K562 (cell line): ENCODE results near the gene MAN2B1. TPM values are rescaled to one million over a fixed set of nuclear protein-coding genes. Genes with fewer than 3 reads are reported as not detected.

Experiments used
- BDP1 ChIP-seq: IDR thresholded peaks from 3 replicates; pipeline ENCODE4 v1.6.1; 2011; ENCODE audit not compliant: insufficient read length, insufficient read depth
- CBFB ChIP-seq: sonication (generic); formaldehyde crosslinking; IDR thresholded peaks from 2 replicates; pipeline ENCODE4 v1.4.0; 2020; ENCODE audit warnings: mild to moderate bottlenecking, missing genetic modification reagents
- E2F8 ChIP-seq: fragments of 450-650 bp; IDR thresholded peaks from 2 replicates; pipeline ENCODE4 v1.7.1; 2018; ENCODE audit warnings: mild to moderate bottlenecking, low read depth; ENCODE audit not compliant: partially characterized antibody
- FOSL1 ChIP-seq: fragments of 200-800 bp; sonication (Bioruptor generic); conservative IDR thresholded peaks from 2 replicates; pipeline ENCODE4 v1.6.1; 2016; ENCODE audit warnings: missing genetic modification characterization, missing compliant biosample characterization
- HDGF ChIP-seq: fragments of 450-650 bp; IDR thresholded peaks from 2 replicates; pipeline ENCODE4 v1.6.1; 2016
- HMBOX1 ChIP-seq: sonication (generic); IDR thresholded peaks from 2 replicates; pipeline ENCODE4 v1.6.1; 2016
- HSF4 ChIP-seq: fragments of 250-450 bp; sonication (Bioruptor Pico); IDR thresholded peaks from 2 replicates; pipeline ENCODE4 v2.1.2; 2022; ENCODE audit warnings: mild to moderate bottlenecking, moderate library complexity, borderline replicate concordance
- ILK ChIP-seq: fragments of 450-650 bp; IDR thresholded peaks from 2 replicates; pipeline ENCODE4 v1.6.1; 2016; ENCODE audit warnings: missing genetic modification characterization, low read depth, mild to moderate bottlenecking, missing compliant biosample characterization, moderate library complexity, borderline replicate concordance
- RBM15 ChIP-seq: fragments of 200-400 bp; formaldehyde crosslinking; IDR thresholded peaks from 2 replicates; pipeline ENCODE4 v1.6.1; 2018; ENCODE audit warnings: mild to moderate bottlenecking, low read length, moderate library complexity; ENCODE audit not compliant: insufficient read depth
- RFX5 ChIP-seq: IDR thresholded peaks from 2 replicates; pipeline ENCODE4 v1.6.1; 2011; ENCODE audit warnings: low read depth, mild to moderate bottlenecking, improper control_type of control experiment, low read length
- SETDB1 ChIP-seq: IDR thresholded peaks from one replicate; pipeline ENCODE4 v1.6.1; 2012; ENCODE audit warnings: low read length, control low read depth, inconsistent platforms
- SMAD3 ChIP-seq: fragments of 450-650 bp; formaldehyde crosslinking; conservative IDR thresholded peaks from 2 replicates; pipeline ENCODE4 v1.4.0; 2020; ENCODE audit warnings: mild to moderate bottlenecking
- TAF9B ChIP-seq: fragments of 450-650 bp; IDR thresholded peaks from 2 replicates; pipeline ENCODE4 v1.6.1; 2018; ENCODE audit warnings: mild to moderate bottlenecking; ENCODE audit not compliant: partially characterized antibody
- TARDBP ChIP-seq: fragments of 450-650 bp; IDR thresholded peaks from 2 replicates; pipeline ENCODE4 v1.6.1; 2016
- TCF3 ChIP-seq: sonication (generic); formaldehyde crosslinking; IDR thresholded peaks from 2 replicates; pipeline ENCODE4 v1.4.0; 2020; ENCODE audit warnings: mild to moderate bottlenecking, missing genetic modification reagents
- TEAD4 ChIP-seq, 2 experiments: sonication (generic) in 1 of 2; formaldehyde crosslinking in 1 of 2; IDR thresholded peaks; 2 replicates each; pipeline versions ENCODE4 v1.6.1 to v1.8.0; 2012 to 2022; ENCODE audit warnings: borderline replicate concordance in 1 of 2, inconsistent platforms in 1 of 2, low read length in 1 of 2, mild to moderate bottlenecking in 1 of 2, missing genetic modification reagents in 1 of 2
- ZC3H4 ChIP-seq: sonication (generic); formaldehyde crosslinking; IDR thresholded peaks from 2 replicates; pipeline ENCODE4 v1.9.0; 2021; ENCODE audit warnings: missing genetic modification reagents, borderline replicate concordance
- ZKSCAN8 ChIP-seq: fragments of 200-800 bp; sonication (Bioruptor generic); IDR thresholded peaks from 2 replicates; pipeline ENCODE4 v1.6.1; 2016; ENCODE audit warnings: missing genetic modification characterization, missing compliant biosample characterization
- ZNF280A ChIP-seq: fragments of 450-650 bp; IDR thresholded peaks from 2 replicates; pipeline ENCODE4 v1.6.1; 2018; ENCODE audit warnings: mild to moderate bottlenecking, low read depth; ENCODE audit not compliant: partially characterized antibody
- ZNF583 ChIP-seq: fragments of 250-450 bp; sonication (Bioruptor Pico); IDR thresholded peaks from 2 replicates; pipeline ENCODE4 v1.4.0; 2020
- ZNF655 ChIP-seq: fragments of 250-450 bp; sonication (Bioruptor Pico); IDR thresholded peaks from 2 replicates; pipeline ENCODE4 v1.5.0; 2021
- polyA plus RNA-seq, 8 experiments: library from polyadenylated mRNA; depleted of rRNA in 4 of 8; stranded (reverse) in 5 of 8; unstranded in 3 of 8; fragments of >200 nt; fragmentation: Nextera tagmentation in 2 of 8; fragmentation: Illumina TruSeq in 1 of 8; extraction: Ambion mirVana in 2 of 8; extraction: Trizol in 1 of 8; gene quantifications; 2 replicates each; pipeline versions ENCODE4 v1.2.1 to v1.2.3, GENCODE V29; 2011 to 2014; ENCODE audit warnings: inconsistent platforms in 1 of 8, missing spikeins in 1 of 8
- total RNA-seq, 7 experiments: library from RNA; depleted of rRNA in 6 of 7; stranded (reverse); fragments of >200 nt in 6 of 7; fragmentation: Illumina TruSeq in 2 of 7; extraction: Trizol in 2 of 7; gene quantifications; 2 replicates each; pipeline versions ENCODE4 v1.2.1 to v1.2.3, GENCODE V29; 2011 to 2021; ENCODE audit warnings: low replicate concordance in 1 of 7

Gene MAN2B1
- total and polyA plus RNA-seq, 9 of the 15 experiments (the other 6 are each of a cell fraction or from before 2014, with no cell fraction given): 0.59 to 33.8 (median 11.4) TPM

GRCh38 chr19:12610540-12611360, 55.8 kb downstream of the MAN2B1 start, which contains the start of the genes ZNF490 and ZNF791 (continued):
- TF ChIP-seq RBM15: no peak
- TF ChIP-seq E2F8: peak; percentile 89
- TF ChIP-seq ZNF655 (CRISPR knock-in tag): no peak
- TF ChIP-seq BDP1: no peak
- peak; percentile 57 for TF ChIP-seq TEAD4 (IDR thresholded peaks at IDR 0.05; ENCODE audit: low read length)
- no peak for TF ChIP-seq TEAD4 (CRISPR knock-in tag; IDR thresholded peaks at IDR 0.05; ENCODE audit: borderline replicate concordance)
- TF ChIP-seq TCF3 (CRISPR knock-in tag): no peak
- no peak for TF ChIP-seq HDGF
- TF ChIP-seq ZC3H4 (CRISPR knock-in tag): no peak
- no peak for TF ChIP-seq ILK (tag)
- TF ChIP-seq CBFB (CRISPR knock-in tag): no peak
- TF ChIP-seq TARDBP: 0 out of 2 replicates have a peak, but pooled peaks have one; percentile 23
- peak; percentile 17; the same call in 1 of the 2 replicates for TF ChIP-seq ZNF583 (CRISPR knock-in tag)
- no peak for TF ChIP-seq HSF4 (CRISPR knock-in tag)
- no peak for TF ChIP-seq HMBOX1
- TF ChIP-seq RFX5: peak; percentile 92
- no peak for TF ChIP-seq ZNF280A
- TF ChIP-seq FOSL1 (tag): no peak
- TF ChIP-seq SETDB1: no peak
- TF ChIP-seq SMAD3 (CRISPR knock-in tag): no peak
- peak; percentile 88 for TF ChIP-seq TAF9B
- no peak for TF ChIP-seq ZKSCAN8 (CRISPR knock-in tag)
